Measurements from ENCODE around the gene PRKG1.

GRCh38 chr10:51745397-51745796, 671.1 kb downstream of the PRKG1 start:
- no peak for TF ChIP-seq CTCF (conservative IDR thresholded peaks at IDR 0.05; ENCODE audit: low read depth, low read length)
- no peak for TF ChIP-seq EZH2phosphoT487 (IDR thresholded peaks at IDR 0.05; ENCODE audit: borderline replicate concordance, low read length)
- TF ChIP-seq EZH2 (IDR thresholded peaks at IDR 0.05; ENCODE audit: low read length, unreplicated experiment): no peak
